ENCODE data around the gene CACNG5. TPM values are rescaled to one million over a fixed set of nuclear protein-coding genes. Genes with fewer than 3 reads are reported as not detected.

The CACNG5 gene, protein sequence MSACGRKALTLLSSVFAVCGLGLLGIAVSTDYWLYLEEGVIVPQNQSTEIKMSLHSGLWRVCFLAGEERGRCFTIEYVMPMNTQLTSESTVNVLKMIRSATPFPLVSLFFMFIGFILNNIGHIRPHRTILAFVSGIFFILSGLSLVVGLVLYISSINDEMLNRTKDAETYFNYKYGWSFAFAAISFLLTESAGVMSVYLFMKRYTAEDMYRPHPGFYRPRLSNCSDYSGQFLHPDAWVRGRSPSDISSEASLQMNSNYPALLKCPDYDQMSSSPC
- total RNA-seq (2022) (not detected in 2 replicates), Bru-seq, nascent RNA (not detected), BruChase-seq, experiment 1, labeled RNA remaining after a 6-hour chase (percentile 5 among the genes with signal in this experiment), BruChase-seq, experiment 2, labeled RNA remaining after a 2-hour chase (percentile 2 among the genes with signal in this experiment)
- long read RNA-seq, result 0 reads

DNA sequence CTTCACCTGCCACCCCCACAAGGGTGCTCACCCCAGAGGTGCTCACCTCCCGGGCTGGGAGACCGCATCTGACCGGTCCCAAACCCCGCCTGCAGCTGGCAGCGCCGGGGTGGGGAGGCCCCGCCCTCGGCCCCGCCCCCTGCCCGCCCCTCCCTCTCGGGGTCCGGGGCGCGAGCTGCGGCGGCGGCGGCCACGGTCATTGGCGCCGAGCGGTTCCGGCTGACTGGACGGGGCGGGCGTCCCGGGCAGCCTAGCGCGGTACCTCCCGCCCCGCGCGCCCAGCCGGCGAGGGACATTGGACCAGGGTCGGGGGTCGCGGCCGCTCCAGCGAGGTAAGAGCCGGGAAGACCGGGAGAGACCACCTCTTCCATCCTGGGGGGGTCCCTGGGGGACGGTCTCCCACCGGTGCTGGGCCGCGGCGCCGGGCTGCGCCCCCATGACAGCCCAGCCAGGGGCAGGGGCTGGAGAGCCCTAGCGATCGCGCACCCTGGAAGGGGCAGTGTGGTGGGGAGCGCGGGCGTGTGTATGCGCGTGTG is at the start of gene CACNG5:
Gene CACNG5 (plus strand): TSS at position 199 of the 536 bp plus-strand sequence. CDS start 42,216 bp downstream, outside the sequence.
- Mint-ChIP-seq H3K36me3 (ENCODE audit: insufficient read depth, unreplicated experiment) (no peaks in the 10 kb centered on the region), H3K27ac (ENCODE audit: unreplicated experiment) (no peak within 1 kb of the TSS), H3K9me3 (ENCODE audit: low read depth, unreplicated experiment) (no peaks in the 10 kb centered on the region), H3K4me1 (ENCODE audit: low read depth, unreplicated experiment) (no peaks in the 10 kb centered on the region), H3K27me3 (ENCODE audit: unreplicated experiment) (peaks cover 100% of the 10 kb centered on the region), H3K4me3 (ENCODE audit: low read depth, unreplicated experiment) (no peak within 1 kb of the TSS)
- no TSS peak for BruUV-seq (replicated peaks)
- DNase-seq, result no peak
- CTCF ChIA-PET, result interaction anchor here (0.6 kb wide), 1 partner anchor 173 kb away, joined by 4 read pairs; no protein-coding TSS in a partner anchor
- intact Hi-C loops (cut with micrococcal nuclease; ENCODE audit: unreplicated experiment), result no loop called here
- TF ChIP-seq, protein P1, sequence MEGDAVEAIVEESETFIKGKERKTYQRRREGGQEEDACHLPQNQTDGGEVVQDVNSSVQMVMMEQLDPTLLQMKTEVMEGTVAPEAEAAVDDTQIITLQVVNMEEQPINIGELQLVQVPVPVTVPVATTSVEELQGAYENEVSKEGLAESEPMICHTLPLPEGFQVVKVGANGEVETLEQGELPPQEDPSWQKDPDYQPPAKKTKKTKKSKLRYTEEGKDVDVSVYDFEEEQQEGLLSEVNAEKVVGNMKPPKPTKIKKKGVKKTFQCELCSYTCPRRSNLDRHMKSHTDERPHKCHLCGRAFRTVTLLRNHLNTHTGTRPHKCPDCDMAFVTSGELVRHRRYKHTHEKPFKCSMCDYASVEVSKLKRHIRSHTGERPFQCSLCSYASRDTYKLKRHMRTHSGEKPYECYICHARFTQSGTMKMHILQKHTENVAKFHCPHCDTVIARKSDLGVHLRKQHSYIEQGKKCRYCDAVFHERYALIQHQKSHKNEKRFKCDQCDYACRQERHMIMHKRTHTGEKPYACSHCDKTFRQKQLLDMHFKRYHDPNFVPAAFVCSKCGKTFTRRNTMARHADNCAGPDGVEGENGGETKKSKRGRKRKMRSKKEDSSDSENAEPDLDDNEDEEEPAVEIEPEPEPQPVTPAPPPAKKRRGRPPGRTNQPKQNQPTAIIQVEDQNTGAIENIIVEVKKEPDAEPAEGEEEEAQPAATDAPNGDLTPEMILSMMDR (IDR thresholded peaks at IDR 0.05; ENCODE audit: unreplicated experiment), result no peak

DNA sequence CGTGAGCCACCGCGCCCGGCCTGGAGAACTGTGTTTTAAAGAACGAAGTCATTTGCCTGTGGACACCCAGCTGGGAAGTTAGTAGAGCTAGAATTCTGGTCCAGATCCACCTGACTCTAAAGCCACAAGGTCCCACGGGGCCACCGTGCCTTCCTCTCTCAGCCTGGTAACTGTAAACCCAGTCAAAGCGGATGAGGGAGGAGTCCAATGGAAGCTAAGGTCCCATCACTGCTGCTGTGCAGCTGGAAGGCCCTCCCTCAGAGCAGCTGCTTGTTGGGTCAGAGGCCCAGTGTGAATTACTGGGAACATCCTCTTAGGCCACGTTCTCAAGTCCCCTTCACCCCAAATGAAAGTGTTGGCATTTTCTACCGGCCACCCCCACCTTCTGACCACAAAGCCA is 48.8 kb upstream of the CACNG5 start:
- Mint-ChIP-seq H3K4me3 (ENCODE audit: low read depth, unreplicated experiment) (no peak overlapping the region), H3K36me3 (ENCODE audit: insufficient read depth, unreplicated experiment) (peaks cover 18% of the 10 kb centered on the region), H3K27ac (ENCODE audit: unreplicated experiment) (no peak overlapping the region), H3K27me3 (ENCODE audit: unreplicated experiment) (no peaks in the 10 kb centered on the region), H3K4me1 (ENCODE audit: low read depth, unreplicated experiment) (no peaks in the 10 kb centered on the region), H3K9me3 (ENCODE audit: low read depth, unreplicated experiment) (no peaks in the 10 kb centered on the region)
- no TSS peak for BruUV-seq (replicated peaks)
- CTCF ChIA-PET, result no interaction called here
- no peak for DNase-seq
- TF ChIP-seq, protein P1 (IDR thresholded peaks at IDR 0.05; ENCODE audit: unreplicated experiment), result no peak
- intact Hi-C loops (cut with micrococcal nuclease; ENCODE audit: unreplicated experiment), result no loop called here

DNA sequence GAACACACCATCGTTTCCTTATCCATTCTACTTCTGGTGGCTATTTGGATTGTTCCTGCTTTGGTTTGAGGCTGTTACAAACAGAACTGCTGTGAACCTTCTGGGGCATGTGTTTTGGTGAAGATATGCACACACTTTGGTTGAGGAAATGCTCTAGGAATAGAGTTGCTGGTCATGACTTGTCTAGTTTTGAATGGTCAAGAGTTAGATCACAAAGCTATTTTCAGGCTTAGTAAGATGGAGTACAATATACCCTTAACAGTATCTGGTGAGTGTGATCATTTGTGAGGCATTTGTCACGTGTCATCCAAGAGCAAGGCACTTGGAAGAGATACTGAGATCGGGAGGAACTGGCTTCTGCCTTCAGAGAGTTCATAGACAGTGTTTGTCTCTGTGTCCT is 47.0 kb upstream of the CACNG5 start:
- BruUV-seq (replicated peaks), result no TSS peak
- Mint-ChIP-seq H3K4me1 (ENCODE audit: low read depth, unreplicated experiment) (no peaks in the 10 kb centered on the region), H3K9me3 (ENCODE audit: low read depth, unreplicated experiment) (no peaks in the 10 kb centered on the region), H3K27ac (ENCODE audit: unreplicated experiment) (no peak overlapping the region), H3K27me3 (ENCODE audit: unreplicated experiment) (no peaks in the 10 kb centered on the region), H3K36me3 (ENCODE audit: insufficient read depth, unreplicated experiment) (peaks cover 18% of the 10 kb centered on the region), H3K4me3 (ENCODE audit: low read depth, unreplicated experiment) (no peak overlapping the region)
- CTCF ChIA-PET, result no interaction called here
- TF ChIP-seq, protein P1 (IDR thresholded peaks at IDR 0.05; ENCODE audit: unreplicated experiment), result no peak
- intact Hi-C loops (cut with micrococcal nuclease; ENCODE audit: unreplicated experiment), result no loop called here
- no peak for DNase-seq

DNA sequence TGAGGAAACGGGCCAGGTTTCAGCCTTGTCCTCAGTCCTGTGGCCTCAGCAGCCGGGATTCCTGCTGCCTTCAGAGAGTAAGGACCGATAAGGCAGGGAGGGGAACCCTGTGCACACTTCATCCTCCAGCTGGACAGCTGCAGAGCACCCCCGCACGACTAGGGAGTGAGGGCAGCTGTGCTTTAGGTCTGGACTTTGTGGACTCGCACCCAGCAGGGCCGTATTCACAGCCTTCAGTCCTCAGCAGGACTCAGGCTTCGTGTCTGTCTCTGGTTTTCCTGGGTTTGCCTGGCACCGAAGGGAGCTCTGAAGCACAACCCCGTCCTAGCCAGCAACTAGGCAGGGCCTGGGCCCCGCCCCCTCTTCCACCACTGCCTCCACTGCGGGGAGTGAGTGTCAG is 45.8 kb upstream of the CACNG5 start:
- intact Hi-C loops (cut with micrococcal nuclease; ENCODE audit: unreplicated experiment), result no loop called here
- peaks cover 27% of the 10 kb centered on the region for H3K36me3 Mint-ChIP-seq (ENCODE audit: insufficient read depth, unreplicated experiment)
- no peak overlapping the region for H3K4me3 Mint-ChIP-seq (ENCODE audit: low read depth, unreplicated experiment)
- TF ChIP-seq, protein P1 (IDR thresholded peaks at IDR 0.05; ENCODE audit: unreplicated experiment), result no peak
- H3K4me1 Mint-ChIP-seq (ENCODE audit: low read depth, unreplicated experiment), result peaks cover 7% of the 10 kb centered on the region
- BruUV-seq (replicated peaks), result no TSS peak
- DNase-seq, result no peak
- CTCF ChIA-PET, result no interaction called here
- no peaks in the 10 kb centered on the region for H3K27me3 Mint-ChIP-seq (ENCODE audit: unreplicated experiment)
- H3K9me3 Mint-ChIP-seq (ENCODE audit: low read depth, unreplicated experiment), result no peaks in the 10 kb centered on the region
- H3K27ac Mint-ChIP-seq (ENCODE audit: unreplicated experiment), result no peak overlapping the region

Measured in Calu3 (cell line).